Sciatic nerve (tissue), 2 donors: ENCODE data around the gene SSH3. TPM values are rescaled to one million over a fixed set of nuclear protein-coding genes. Genes with fewer than 3 reads are reported as not detected.
"Not testable (repeated sequence)": the region's sequence is repeated elsewhere in the genome, so short reads cannot be mapped to it uniquely, and the experiment has no call there.

Experiments
- ATAC-seq: fragments of 200-7000 bp; cut with Tn5 transposase; one replicate; pipeline ENCODE4 v1.9.1; 2020; ENCODE audit warnings: mild to moderate bottlenecking, moderate library complexity
- DNase-seq: peaks from one replicate; pipeline ENCODE4 v3.0.0-alpha.2; 2020; ENCODE audit warnings: low spot score
- intact Hi-C: fragments of 100-400 bp; cut with DNase I; formaldehyde crosslinking; loops from one replicate; pipeline ENCODE4 v1.14.2; 2022
- total RNA-seq: library from RNA; stranded (reverse); fragmentation: NEBNext Ultra II Directional; extraction: Animal tissue kit (Norgen Biotek cat#: 25700); gene quantifications from one replicate; pipeline ENCODE4 v1.2.1, GENCODE V29; 2021
- donor health status: DM: no; HTN: no; CAD: no.
- donor health status: DM: no; HTN: no; CAD: no.

The SSH3 gene
- total RNA-seq, 1 donor from 2014 or later: 40.7 TPM

- intact Hi-C loops, ATAC-seq, DNase-seq: not testable (repeated sequence)
These were observed 15.5 kb downstream of the SSH3 start for GRCh38 chr11:67318876-67319275.

- ATAC-seq: no peak
- no peak for DNase-seq
- intact Hi-C loops: loop anchor here (10.0 kb wide), 1 partner anchor 195 kb away; no protein-coding TSS in a partner anchor
These were observed 16.7 kb downstream of the SSH3 start for GRCh38 chr11:67320011-67320410.

GRCh38 chr11:67320691-67321090 lies 17.4 kb downstream of the SSH3 start:
- ATAC-seq: no peak
- intact Hi-C loops: loop anchor here (10.0 kb wide), 1 partner anchor 196 kb away; no protein-coding TSS in a partner anchor
- no peak for DNase-seq

- intact Hi-C loops: loop anchor here (10.0 kb wide), 1 partner anchor 197 kb away; no protein-coding TSS in a partner anchor
- ATAC-seq: no peak
- no peak for DNase-seq
These were observed 18.1 kb downstream of the SSH3 start for GRCh38 chr11:67321313-67321871.

- DNase-seq: no peak
- no peak for ATAC-seq
- intact Hi-C loops: loop anchor here (10.0 kb wide), 1 partner anchor 197 kb away; no protein-coding TSS in a partner anchor
These were observed 18.7 kb downstream of the SSH3 start for GRCh38 chr11:67322049-67322448.

- intact Hi-C loops: loop anchor here (10.0 kb wide), 1 partner anchor 199 kb away; no protein-coding TSS in a partner anchor
- DNase-seq (no peak), ATAC-seq (no peak)
These were observed 20.2 kb downstream of the SSH3 start for GRCh38 chr11:67323526-67323925.

- ATAC-seq (no peak), DNase-seq (no peak)
- intact Hi-C loops: no loop called here
These were observed 28.9 kb downstream of the SSH3 start for GRCh38 chr11:67332081-67332691.

GRCh38 chr11:67337257-67337656 lies 33.9 kb downstream of the SSH3 start:
- intact Hi-C loops: no loop called here
- no peak for ATAC-seq
- DNase-seq: no peak

GRCh38 chr11:67344264-67344663 lies 40.9 kb downstream of the SSH3 start:
- DNase-seq (no peak), ATAC-seq (no peak)
- intact Hi-C loops: no loop called here

- ATAC-seq (no peak), DNase-seq (no peak)
- intact Hi-C loops: no loop called here
These were observed 42.1 kb downstream of the SSH3 start for GRCh38 chr11:67345247-67345919.

- DNase-seq (no peak), ATAC-seq (no peak)
- intact Hi-C loops: no loop called here
These were observed 42.8 kb downstream of the SSH3 start for GRCh38 chr11:67345920-67346819.

GRCh38 chr11:67347964-67348749 lies 44.8 kb downstream of the SSH3 start:
- DNase-seq (no peak), ATAC-seq (no peak)
- intact Hi-C loops: no loop called here

- intact Hi-C loops: no loop called here
- DNase-seq: no peak
- ATAC-seq: no peak
These were observed 45.7 kb downstream of the SSH3 start for GRCh38 chr11:67349036-67349435.

GRCh38 chr11:67349457-67349856 lies 46.1 kb downstream of the SSH3 start:
- no peak for DNase-seq
- ATAC-seq: no peak
- intact Hi-C loops: no loop called here

GRCh38 chr11:67349928-67350465 lies 46.7 kb downstream of the SSH3 start:
- ATAC-seq (no peak), DNase-seq (no peak)
- intact Hi-C loops: no loop called here

GRCh38 chr11:67351275-67352005 lies 48.1 kb downstream of the SSH3 start:
- peak; percentile 9 for ATAC-seq
- intact Hi-C loops: no loop called here
- peak; percentile 77 for DNase-seq

GRCh38 chr11:67352546-67353316 lies 49.4 kb downstream of the SSH3 start:
- ATAC-seq: peak; percentile 10
- DNase-seq: no peak
- intact Hi-C loops: no loop called here
